H1 (cell line): Measurements from ENCODE around the gene HIVEP3.

Experiments used
- CTCF ChIP-seq, 3 experiments: IDR thresholded peaks; 1 replicate in 2 of 3; 2 replicates in 1 of 3; pipeline versions ENCODE4 v1.5.1 to v1.6.1; 2011; ENCODE audit warnings: low read length in 3 of 3, mild to moderate bottlenecking in 3 of 3, inconsistent platforms in 2 of 3, low read depth in 1 of 3, moderate library complexity in 1 of 3; ENCODE audit not compliant: insufficient read depth in 1 of 3; ENCODE audit errors: control extremely low read depth in 1 of 3
- JUND ChIP-seq: IDR thresholded peaks from 2 replicates; pipeline ENCODE4 v1.6.1; 2011; ENCODE audit warnings: mild to moderate bottlenecking, improper control_type of control experiment, low read length
- TCF12 ChIP-seq: IDR thresholded peaks from 2 replicates; pipeline ENCODE4 v1.6.1; 2011; ENCODE audit warnings: low read depth, mild to moderate bottlenecking, low read length

GRCh38 chr1:41908288-41908895 is 10.3 kb downstream of the HIVEP3 start:
- TF ChIP-seq CTCF (IDR thresholded peaks at IDR 0.05; ENCODE audit: control extremely low read depth in 1 of 3, insufficient read depth in 1 of 3, low read depth in 1 of 3, low read length in 3 of 3) (no peak), TCF12 (no peak), JUND (no peak)
